Lower lobe of right lung (tissue), 2 donors: ENCODE data around the gene ARL16. TPM values are rescaled to one million over a fixed set of nuclear protein-coding genes. Genes with fewer than 3 reads are reported as not detected.

Experiments used
- ATAC-seq, 2 donors: fragments of 200-7000 bp; cut with Tn5 transposase; one replicate each; pipeline ENCODE4 v1.9.1; 2020 to 2022; ENCODE audit warnings: mild to moderate bottlenecking in 2 of 2, moderate library complexity in 2 of 2
- DNase-seq: peaks from one replicate; pipeline ENCODE4 v3.0.0-alpha.2; 2020
- H3K27ac ChIP-seq: fragments of 200-600 bp; one replicate; pipeline ENCODE4 v1.8.0; 2022
- H3K27me3 ChIP-seq: fragments of 200-600 bp; one replicate; pipeline ENCODE4 v1.8.0; 2022; ENCODE audit warnings: low read depth
- H3K36me3 ChIP-seq: fragments of 200-600 bp; one replicate; pipeline ENCODE4 v1.8.0; 2022; ENCODE audit warnings: mild to moderate bottlenecking
- H3K4me1 ChIP-seq: fragments of 200-600 bp; one replicate; pipeline ENCODE4 v1.8.0; 2022
- H3K4me3 ChIP-seq: fragments of 200-600 bp; one replicate; pipeline ENCODE4 v1.8.0; 2022; ENCODE audit warnings: mild to moderate bottlenecking
- H3K9me3 ChIP-seq: fragments of 200-600 bp; one replicate; pipeline ENCODE4 v1.8.0; 2022
- CTCF ChIP-seq: fragments of 200-600 bp; IDR thresholded peaks from one replicate; pipeline ENCODE4 v1.8.0; 2022; ENCODE audit warnings: antibody characterized with exemption, mild to moderate bottlenecking
- intact Hi-C: fragments of 100-400 bp; cut with DNase I; formaldehyde crosslinking; loops from one replicate; pipeline ENCODE4 v1.11.0; 2022
- total RNA-seq: library from RNA; stranded (reverse); fragmentation: NEBNext Ultra II Directional; extraction: Animal tissue kit (Norgen Biotek cat#: 25700); gene quantifications from one replicate; pipeline ENCODE4 v1.2.1, GENCODE V29; 2021
- donor health status: DM: no; HTN: yes; CAD: no; lungs with severe emphysema.

ARL16 gene
- total RNA-seq, 1 donor from 2014 or later: 19.0 TPM

- H3K27me3 ChIP-seq: peaks cover 36% of the 10 kb centered on the region
Measured at GRCh38 chr17:81652906-81653771, 30.5 kb downstream of the ARL16 start.

GRCh38 chr17:81651692-81652091 is 31.9 kb downstream of the ARL16 start:
- ATAC-seq (no peak), DNase-seq (no peak)
- Histone ChIP-seq H3K27me3 (peaks cover 47% of the 10 kb centered on the region), H3K9me3 (no peaks in the 10 kb centered on the region), H3K4me1 (no peaks in the 10 kb centered on the region), H3K4me3 (no peak overlapping the region), H3K27ac (no peak overlapping the region), H3K36me3 (no peaks in the 10 kb centered on the region)
- TF ChIP-seq CTCF: no peak
- intact Hi-C loops: no loop called here

More at GRCh38 chr17:81652906-81653771, 30.5 kb downstream of the ARL16 start:
- H3K36me3 ChIP-seq: no peaks in the 10 kb centered on the region
- ATAC-seq (peak; percentile 13 to 34), DNase-seq (no peak)
- no peak overlapping the region for H3K27ac ChIP-seq
- H3K9me3 ChIP-seq: no peaks in the 10 kb centered on the region
- TF ChIP-seq CTCF: no peak
- H3K4me1 ChIP-seq: no peaks in the 10 kb centered on the region
- intact Hi-C loops: no loop called here
- H3K4me3 ChIP-seq: peak overlapping the region; percentile 26

GRCh38 chr17:81650951-81651350 is 32.6 kb downstream of the ARL16 start:
- H3K4me1 ChIP-seq: no peaks in the 10 kb centered on the region
- peaks cover 47% of the 10 kb centered on the region for H3K27me3 ChIP-seq
- DNase-seq (no peak), ATAC-seq (no peak)
- no peaks in the 10 kb centered on the region for H3K36me3 ChIP-seq
- no peak overlapping the region for H3K4me3 ChIP-seq
- no peaks in the 10 kb centered on the region for H3K9me3 ChIP-seq
- intact Hi-C loops: no loop called here
- TF ChIP-seq CTCF: no peak
- H3K27ac ChIP-seq: no peak overlapping the region

- ATAC-seq (no peak), DNase-seq (no peak)
- Histone ChIP-seq H3K27me3 (peaks cover 47% of the 10 kb centered on the region), H3K4me3 (no peak overlapping the region), H3K9me3 (no peaks in the 10 kb centered on the region), H3K27ac (no peak overlapping the region), H3K4me1 (no peaks in the 10 kb centered on the region), H3K36me3 (no peaks in the 10 kb centered on the region)
- no peak for TF ChIP-seq CTCF
- intact Hi-C loops: no loop called here
Measured at GRCh38 chr17:81648707-81649085, 34.9 kb downstream of the ARL16 start.

- no peak for ATAC-seq
- Histone ChIP-seq H3K9me3 (no peaks in the 10 kb centered on the region), H3K4me1 (no peaks in the 10 kb centered on the region), H3K4me3 (no peak overlapping the region), H3K27ac (no peak overlapping the region), H3K36me3 (no peaks in the 10 kb centered on the region), H3K27me3 (peaks cover 47% of the 10 kb centered on the region)
- no peak for TF ChIP-seq CTCF
- no peak for DNase-seq
- intact Hi-C loops: no loop called here
Measured at GRCh38 chr17:81648013-81648706, 35.4 kb downstream of the ARL16 start.
